Stimulated activated naive B cell treated with anti-CD40 and anti-IgM and Interleukin-4, amounts not matched to agents 10 μg/mL and 1 μg/mL and 100 μg/mL, for 72 hours (primary cell): Measurements from ENCODE around the gene DENND1A.
A peak's percentile ranks its signal among the peaks of the same experiment; 100 is the strongest.
"Not testable (repeated sequence)": the region's sequence is repeated elsewhere in the genome, so short reads cannot be mapped to it uniquely, and the experiment has no call there.

ENCODE experiments used
- ATAC-seq, 2 donors: fragments of 150-1000 bp; cut with Tn5 transposase; replicated peaks; 2 replicates each; pipeline ENCODE4 v1.10.0; 2021; ENCODE audit warnings: moderate library complexity in 1 of 2
- DNase-seq: peaks from one replicate; pipeline ENCODE4 v3.0.0; 2021
- H3K27ac Mint-ChIP-seq: one replicate; pipeline ENCODE4 v1.8.0; 2022; ENCODE audit warnings: mild to moderate bottlenecking, mixed read lengths
- H3K27me3 Mint-ChIP-seq, 2 donors: one replicate each; pipeline ENCODE4 v1.8.0; 2022; ENCODE audit warnings: mixed read lengths in 2 of 2
- H3K36me3 Mint-ChIP-seq, 2 donors: one replicate each; pipeline ENCODE4 v1.8.0; 2022; ENCODE audit warnings: mixed read lengths in 2 of 2, mild to moderate bottlenecking in 1 of 2
- H3K4me1 Mint-ChIP-seq, 2 donors: one replicate each; pipeline ENCODE4 v1.8.0; 2022; ENCODE audit warnings: mixed read lengths in 2 of 2, mild to moderate bottlenecking in 1 of 2
- H3K4me3 Mint-ChIP-seq, 2 donors: one replicate each; pipeline ENCODE4 v1.8.0; 2022; ENCODE audit warnings: mild to moderate bottlenecking in 2 of 2, mixed read lengths in 2 of 2, moderate library complexity in 1 of 2
- H3K9me3 Mint-ChIP-seq, 2 donors: one replicate each; pipeline ENCODE4 v1.8.0; 2022; ENCODE audit warnings: mixed read lengths in 2 of 2, mild to moderate bottlenecking in 1 of 2

Gene DENND1A

GRCh38 chr9:123940721-123941523, 11.0 kb upstream of the DENND1A start:
- Mint-ChIP-seq H3K4me1 (no peaks in the 10 kb centered on the region), H3K27me3 (peaks cover 20 to 23% of the 10 kb centered on the region in 2 donors)

GRCh38 chr9:123938401-123938800, 8.5 kb upstream of the DENND1A start:
- no peak overlapping the region for H3K27ac Mint-ChIP-seq
- no peak for ATAC-seq
- no peak overlapping the region for H3K4me3 Mint-ChIP-seq
- H3K9me3 Mint-ChIP-seq, result peaks cover 8 to 9% of the 10 kb centered on the region in 2 donors
- DNase-seq, result no peak
- peaks cover 32 to 35% of the 10 kb centered on the region in 2 donors for H3K27me3 Mint-ChIP-seq
- H3K36me3 Mint-ChIP-seq, result peaks cover 0 to 5% of the 10 kb centered on the region in 2 donors
- H3K4me1 Mint-ChIP-seq, result peaks cover 2% of the 10 kb centered on the region in 2 donors

More at GRCh38 chr9:123940721-123941523, 11.0 kb upstream of the DENND1A start:
- H3K36me3 Mint-ChIP-seq, result peaks cover 0 to 5% of the 10 kb centered on the region in 2 donors
- no peak overlapping the region for H3K27ac Mint-ChIP-seq
- H3K4me3 Mint-ChIP-seq, result no peak overlapping the region
- H3K9me3 Mint-ChIP-seq, result peaks cover 7 to 12% of the 10 kb centered on the region in 2 donors
- DNase-seq (no peak), ATAC-seq (no peak)

- not testable (repeated sequence) for H3K36me3 Mint-ChIP-seq, ATAC-seq, DNase-seq, H3K27ac Mint-ChIP-seq, H3K4me3 Mint-ChIP-seq, H3K4me1 Mint-ChIP-seq, H3K9me3 Mint-ChIP-seq
- peaks cover 26 to 27% of the 10 kb centered on the region in 2 donors for H3K27me3 Mint-ChIP-seq
These were observed 6.6 kb upstream of the DENND1A start for GRCh38 chr9:123936575-123936974.

GRCh38 chr9:123933440-123934212, 3.7 kb upstream of the DENND1A start:
- peaks cover 0 to 5% of the 10 kb centered on the region in 2 donors for H3K36me3 Mint-ChIP-seq
- peaks cover 21% of the 10 kb centered on the region in 2 donors for H3K27me3 Mint-ChIP-seq
- peaks cover 8 to 9% of the 10 kb centered on the region in 2 donors for H3K9me3 Mint-ChIP-seq
- no peak for DNase-seq
- H3K27ac Mint-ChIP-seq, result no peak overlapping the region
- no peak for ATAC-seq
- no peak overlapping the region for H3K4me3 Mint-ChIP-seq
- H3K4me1 Mint-ChIP-seq, result peaks cover 12 to 16% of the 10 kb centered on the region in 2 donors

- H3K27ac Mint-ChIP-seq, result peak overlapping the region; percentile 56
- H3K36me3 Mint-ChIP-seq, result peaks cover 5 to 7% of the 10 kb centered on the region in 2 donors
- DNase-seq (peak; percentile 3), ATAC-seq (peak; percentile 24 to 28)
- peaks cover 26 to 39% of the 10 kb centered on the region in 2 donors for H3K4me1 Mint-ChIP-seq
- H3K4me3 Mint-ChIP-seq, result peak overlapping the region; percentile 73 to 83
- no peaks in the 10 kb centered on the region for H3K9me3 Mint-ChIP-seq
- H3K27me3 Mint-ChIP-seq, result peaks cover 5% of the 10 kb centered on the region in 2 donors
These were observed 603 bp downstream of the DENND1A start for GRCh38 chr9:123929177-123929869.

GRCh38 chr9:123928533-123929176, 1.3 kb downstream of the DENND1A start:
- peak overlapping the region; percentile 73 to 83 for H3K4me3 Mint-ChIP-seq
- peaks cover 5 to 9% of the 10 kb centered on the region in 2 donors for H3K36me3 Mint-ChIP-seq
- peaks cover 27 to 39% of the 10 kb centered on the region in 2 donors for H3K4me1 Mint-ChIP-seq
- no peak for DNase-seq
- H3K27ac Mint-ChIP-seq, result peak overlapping the region; percentile 56
- peaks cover 0 to 2% of the 10 kb centered on the region in 2 donors for H3K9me3 Mint-ChIP-seq
- ATAC-seq, result no peak
- H3K27me3 Mint-ChIP-seq, result peaks cover 0 to 4% of the 10 kb centered on the region in 2 donors

GRCh38 chr9:123927625-123928532, 2.0 kb downstream of the DENND1A start:
- no peak for DNase-seq
- Mint-ChIP-seq H3K4me3 (peak overlapping the region; percentile 73 to 83), H3K36me3 (peaks cover 9 to 11% of the 10 kb centered on the region in 2 donors), H3K27ac (no peak overlapping the region), H3K9me3 (peaks cover 0 to 3% of the 10 kb centered on the region in 2 donors), H3K27me3 (no peaks in the 10 kb centered on the region), H3K4me1 (peaks cover 26 to 34% of the 10 kb centered on the region in 2 donors)
- no peak for ATAC-seq

GRCh38 chr9:123926941-123927340, 3.0 kb downstream of the DENND1A start:
- H3K27ac Mint-ChIP-seq, result no peak overlapping the region
- H3K36me3 Mint-ChIP-seq, result peaks cover 9 to 11% of the 10 kb centered on the region in 2 donors
- H3K9me3 Mint-ChIP-seq, result peaks cover 0 to 3% of the 10 kb centered on the region in 2 donors
- no peaks in the 10 kb centered on the region for H3K27me3 Mint-ChIP-seq
- peaks cover 26 to 34% of the 10 kb centered on the region in 2 donors for H3K4me1 Mint-ChIP-seq
- ATAC-seq (no peak), DNase-seq (no peak)
- H3K4me3 Mint-ChIP-seq, result no peak overlapping the region

GRCh38 chr9:123925819-123926218, 4.1 kb downstream of the DENND1A start:
- no peak overlapping the region for H3K4me3 Mint-ChIP-seq

GRCh38 chr9:123925161-123925560, 4.8 kb downstream of the DENND1A start:
- Mint-ChIP-seq H3K27ac (no peak overlapping the region), H3K4me3 (no peak overlapping the region), H3K27me3 (no peaks in the 10 kb centered on the region), H3K36me3 (peaks cover 9 to 12% of the 10 kb centered on the region in 2 donors), H3K9me3 (peaks cover 0 to 3% of the 10 kb centered on the region in 2 donors), H3K4me1 (peaks cover 25 to 29% of the 10 kb centered on the region in 2 donors)
- ATAC-seq (no peak), DNase-seq (no peak)

More at GRCh38 chr9:123925819-123926218, 4.1 kb downstream of the DENND1A start:
- peaks cover 0 to 3% of the 10 kb centered on the region in 2 donors for H3K9me3 Mint-ChIP-seq
- no peak for DNase-seq
- H3K27me3 Mint-ChIP-seq, result no peaks in the 10 kb centered on the region
- H3K4me1 Mint-ChIP-seq, result peaks cover 29 to 34% of the 10 kb centered on the region in 2 donors
- ATAC-seq, result no peak
- H3K27ac Mint-ChIP-seq, result no peak overlapping the region
- peaks cover 9 to 11% of the 10 kb centered on the region in 2 donors for H3K36me3 Mint-ChIP-seq

- ATAC-seq (no peak), DNase-seq (no peak)
- H3K9me3 Mint-ChIP-seq, result peaks cover 0 to 3% of the 10 kb centered on the region in 2 donors
- H3K36me3 Mint-ChIP-seq, result peaks cover 9 to 12% of the 10 kb centered on the region in 2 donors
- peaks cover 25 to 28% of the 10 kb centered on the region in 2 donors for H3K4me1 Mint-ChIP-seq
- no peak overlapping the region for H3K27ac Mint-ChIP-seq
- H3K4me3 Mint-ChIP-seq, result no peak overlapping the region
- no peaks in the 10 kb centered on the region for H3K27me3 Mint-ChIP-seq
These were observed 5.2 kb downstream of the DENND1A start for GRCh38 chr9:123924727-123925126.

GRCh38 chr9:123923884-123924283, 6.0 kb downstream of the DENND1A start:
- ATAC-seq, result no peak
- H3K4me1 Mint-ChIP-seq, result peaks cover 23 to 25% of the 10 kb centered on the region in 2 donors
- DNase-seq, result no peak
- H3K27ac Mint-ChIP-seq, result no peak overlapping the region
- no peak overlapping the region for H3K4me3 Mint-ChIP-seq
- peaks cover 9 to 12% of the 10 kb centered on the region in 2 donors for H3K36me3 Mint-ChIP-seq
- peaks cover 0 to 3% of the 10 kb centered on the region in 2 donors for H3K9me3 Mint-ChIP-seq
- no peaks in the 10 kb centered on the region for H3K27me3 Mint-ChIP-seq

- Mint-ChIP-seq H3K4me3 (no peak overlapping the region), H3K9me3 (peaks cover 0 to 3% of the 10 kb centered on the region in 2 donors), H3K27me3 (no peaks in the 10 kb centered on the region), H3K4me1 (peaks cover 18 to 20% of the 10 kb centered on the region in 2 donors), H3K27ac (no peak overlapping the region), H3K36me3 (peaks cover 9 to 12% of the 10 kb centered on the region in 2 donors)
- ATAC-seq (no peak), DNase-seq (no peak)
These were observed 6.5 kb downstream of the DENND1A start for GRCh38 chr9:123923377-123923776.
